8988T (cell line): ENCODE data around the gene ATAD1.
"Not testable (repeated sequence)": the region's sequence is repeated elsewhere in the genome, so short reads cannot be mapped to it uniquely, and the experiment has no call there.

Source experiments
- DNase-seq: peaks from one replicate; pipeline ENCODE4 v3.0.0; 2011

The ATAD1 gene

GRCh38 chr10:87817609-87818504 is at the start of gene ATAD1:
Gene ATAD1, minus strand, starts transcription at chr10:87818226. Its CDS starts 3,627 bp downstream, at chr10:87814599.
- DNase-seq: peak; percentile 38

- no peak for DNase-seq
These were observed 49.4 kb upstream of the ATAD1 start for GRCh38 chr10:87867453-87867852.

- no peak for DNase-seq
These were observed 48.5 kb upstream of the ATAD1 start for GRCh38 chr10:87866412-87866974.

GRCh38 chr10:87865241-87865881 is 47.3 kb upstream of the ATAD1 start:
- DNase-seq: no peak

- DNase-seq: no peak
These were observed 46.6 kb upstream of the ATAD1 start for GRCh38 chr10:87864496-87865059.

- DNase-seq: not testable (repeated sequence)
These were observed 46.0 kb upstream of the ATAD1 start for GRCh38 chr10:87863951-87864495.

GRCh38 chr10:87863053-87863943 is 45.3 kb upstream of the ATAD1 start, which contains the start of the genes KLLN and PTEN:
Gene KLLN, minus strand, starts transcription at chr10:87863533. Its CDS starts 1,046 bp downstream, at chr10:87862487.
Gene PTEN, plus strand, starts transcription at chr10:87863625. Its CDS starts 845 bp downstream, at chr10:87864470.
- DNase-seq: peak; percentile 83

- DNase-seq: no peak
These were observed 44.6 kb upstream of the ATAD1 start for GRCh38 chr10:87862679-87863052.

- DNase-seq: peak; percentile 80
These were observed 44.1 kb upstream of the ATAD1 start for GRCh38 chr10:87861953-87862678.

GRCh38 chr10:87861566-87861952 is 43.5 kb upstream of the ATAD1 start:
- peak; percentile 41 for DNase-seq

- DNase-seq: no peak
These were observed 42.9 kb upstream of the ATAD1 start for GRCh38 chr10:87860816-87861403.

- DNase-seq: peak; percentile 44
These were observed 42.2 kb upstream of the ATAD1 start for GRCh38 chr10:87860156-87860795.

- not testable (repeated sequence) for DNase-seq
These were observed 37.6 kb upstream of the ATAD1 start for GRCh38 chr10:87855665-87856064.

GRCh38 chr10:87855247-87855646 is 37.2 kb upstream of the ATAD1 start:
- not testable (repeated sequence) for DNase-seq

- no peak for DNase-seq
These were observed 34.1 kb upstream of the ATAD1 start for GRCh38 chr10:87852089-87852488.

GRCh38 chr10:87850742-87851205 is 32.7 kb upstream of the ATAD1 start:
- DNase-seq: no peak

- no peak for DNase-seq
These were observed 31.0 kb upstream of the ATAD1 start for GRCh38 chr10:87849001-87849400.

- no peak for DNase-seq
These were observed 29.5 kb upstream of the ATAD1 start for GRCh38 chr10:87847550-87847949.

GRCh38 chr10:87846711-87847110 is 28.7 kb upstream of the ATAD1 start:
- DNase-seq: not testable (repeated sequence)

GRCh38 chr10:87846023-87846422 is 28.0 kb upstream of the ATAD1 start:
- DNase-seq: no peak
